HG03521 (cell line): ENCODE data around the gene GABRB3.

Source experiments
- ATAC-seq: cut with Tn5 transposase; IDR thresholded peaks from one replicate; pipeline ENCODE4 v1.9.1; 2021; ENCODE audit warnings: mild to moderate bottlenecking, moderate library complexity; ENCODE audit not compliant: unreplicated experiment

The GABRB3 gene

DNA sequence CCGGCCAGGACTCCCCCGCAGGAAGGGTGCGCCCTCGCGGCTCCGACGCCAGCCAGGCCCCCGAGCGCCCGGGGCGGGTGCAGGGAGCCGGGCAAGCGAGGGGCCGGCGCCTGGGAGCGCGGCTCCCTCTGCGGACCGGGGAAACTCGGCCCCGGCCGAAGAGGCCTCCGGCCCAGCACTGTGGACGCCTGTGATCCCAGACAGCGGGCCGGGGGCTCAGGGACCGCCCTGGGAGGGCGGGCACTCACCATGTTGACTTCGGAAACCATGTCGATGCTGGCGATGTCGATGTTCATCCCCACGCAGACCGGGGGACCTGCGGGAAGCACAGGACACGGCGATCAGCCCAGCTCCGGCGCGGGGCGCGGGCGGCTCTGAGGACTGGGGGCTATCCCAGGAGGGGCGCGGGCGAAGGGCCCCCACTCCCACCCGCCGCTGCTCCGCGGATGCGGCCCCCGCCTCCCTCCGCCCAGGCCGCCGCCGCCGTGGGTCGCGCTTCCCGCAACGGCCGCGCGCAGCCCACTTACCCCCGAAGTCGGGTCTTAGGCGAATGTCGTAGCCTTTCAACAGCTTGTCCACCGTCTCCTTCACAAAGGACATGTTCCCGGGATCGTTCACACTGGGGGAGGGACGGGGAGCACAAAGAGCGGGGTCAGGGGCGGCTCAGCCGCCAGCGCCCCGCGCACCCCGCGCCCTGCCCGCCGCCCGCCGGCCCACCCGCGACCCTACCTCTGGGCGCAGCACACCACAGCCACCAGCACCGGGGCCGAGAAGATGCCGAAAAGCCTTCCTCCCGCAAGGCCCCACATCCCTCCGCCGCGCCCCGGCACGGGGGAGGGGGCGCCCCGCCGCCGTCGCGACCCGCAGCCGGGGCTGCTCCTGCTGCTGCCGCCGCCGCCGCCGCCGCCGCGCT, at the start of gene GABRB3:
TSS of gene GABRB3 (minus strand) at position 913 of the 913 bp plus-strand sequence.
- ATAC-seq, result no peak

GRCh38 chr15:26807517-26808427, 34.9 kb upstream of the GABRB3 start:
- ATAC-seq, result no peak

- ATAC-seq, result no peak
Observed at GRCh38 chr15:26806574-26806973, 33.7 kb upstream of the GABRB3 start.

- no peak for ATAC-seq
Observed at GRCh38 chr15:26806151-26806550, 33.3 kb upstream of the GABRB3 start.

DNA sequence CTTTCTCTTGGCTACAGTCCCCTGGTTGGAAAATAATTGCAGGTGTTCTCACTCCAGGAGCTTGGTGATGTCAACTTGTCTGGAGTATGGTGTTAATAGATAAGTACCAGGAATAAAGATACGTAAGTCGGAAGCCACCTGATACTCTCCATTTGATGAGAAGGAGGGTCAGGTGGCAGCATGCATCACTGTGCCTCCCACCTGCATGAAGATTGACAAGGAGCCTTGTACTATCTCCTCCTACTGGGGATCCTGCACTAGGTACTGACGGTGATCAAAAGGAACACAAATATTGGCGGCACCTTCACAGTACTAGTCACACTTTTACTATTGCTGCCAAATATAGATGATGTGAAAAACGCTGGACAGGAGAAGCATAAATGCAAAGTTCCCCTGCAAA, 32.6 kb upstream of the GABRB3 start:
- no peak for ATAC-seq

DNA sequence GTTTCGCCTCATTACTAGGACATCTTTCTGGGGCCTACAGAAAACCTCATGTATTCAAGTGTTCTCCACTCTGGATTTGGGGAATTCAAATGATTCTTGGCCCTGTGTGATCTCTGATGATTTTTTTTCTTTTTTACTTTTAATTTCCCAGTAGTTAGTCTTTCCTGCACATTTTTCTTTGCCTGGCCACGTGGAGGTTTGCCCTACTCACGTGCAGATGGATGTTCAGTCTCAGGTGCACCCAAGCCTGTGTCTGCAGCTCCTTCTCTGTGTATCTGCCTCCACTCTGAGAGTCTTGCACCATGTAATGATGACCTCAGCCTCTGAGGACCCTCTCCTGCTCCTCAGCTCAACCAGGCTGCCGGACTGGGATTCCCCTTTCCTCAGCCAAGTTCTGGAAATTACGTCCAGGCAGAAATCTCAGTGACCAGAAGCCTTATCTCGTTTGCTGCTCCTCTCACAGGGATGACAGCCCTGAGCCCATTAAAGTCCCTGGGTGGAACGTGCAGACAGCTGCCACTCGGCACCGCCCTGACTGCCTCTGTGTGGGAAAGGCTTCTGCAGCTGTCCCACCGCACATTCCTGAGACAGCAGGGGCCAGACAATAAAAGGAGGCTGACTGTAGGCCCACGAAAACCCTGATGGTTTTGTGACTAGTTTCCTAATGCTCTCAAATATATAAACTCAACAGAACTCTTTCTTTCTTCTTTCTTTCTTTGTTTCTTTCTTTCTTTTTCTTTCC, 31.4 kb upstream of the GABRB3 start:
- no peak for ATAC-seq

- no peak for ATAC-seq
Observed at GRCh38 chr15:26790118-26790517, 17.3 kb upstream of the GABRB3 start.

DNA sequence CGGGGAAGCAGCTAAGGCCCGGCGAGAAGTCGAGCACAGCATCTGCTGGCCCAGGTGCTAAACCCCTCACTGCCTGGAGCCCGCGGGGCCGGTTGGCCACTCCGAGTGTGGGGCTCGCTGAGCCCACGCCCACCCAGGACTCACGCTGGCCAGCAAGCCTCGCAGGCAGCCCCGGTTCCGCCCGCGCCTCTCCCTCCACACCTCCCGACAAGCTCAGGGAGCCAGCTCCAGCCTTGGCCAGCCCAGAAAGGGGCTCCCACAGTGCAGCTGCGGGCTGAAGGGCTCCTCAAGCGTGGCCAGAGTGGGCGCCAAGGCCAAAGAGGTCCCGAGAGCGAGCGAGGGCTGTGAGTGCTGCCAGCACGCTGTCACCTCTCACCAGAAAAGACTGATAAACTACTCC, 8.9 kb upstream of the GABRB3 start:
- no peak for ATAC-seq

GRCh38 chr15:26773917-26774316, 1.1 kb upstream of the GABRB3 start:
- ATAC-seq, result no peak

DNA sequence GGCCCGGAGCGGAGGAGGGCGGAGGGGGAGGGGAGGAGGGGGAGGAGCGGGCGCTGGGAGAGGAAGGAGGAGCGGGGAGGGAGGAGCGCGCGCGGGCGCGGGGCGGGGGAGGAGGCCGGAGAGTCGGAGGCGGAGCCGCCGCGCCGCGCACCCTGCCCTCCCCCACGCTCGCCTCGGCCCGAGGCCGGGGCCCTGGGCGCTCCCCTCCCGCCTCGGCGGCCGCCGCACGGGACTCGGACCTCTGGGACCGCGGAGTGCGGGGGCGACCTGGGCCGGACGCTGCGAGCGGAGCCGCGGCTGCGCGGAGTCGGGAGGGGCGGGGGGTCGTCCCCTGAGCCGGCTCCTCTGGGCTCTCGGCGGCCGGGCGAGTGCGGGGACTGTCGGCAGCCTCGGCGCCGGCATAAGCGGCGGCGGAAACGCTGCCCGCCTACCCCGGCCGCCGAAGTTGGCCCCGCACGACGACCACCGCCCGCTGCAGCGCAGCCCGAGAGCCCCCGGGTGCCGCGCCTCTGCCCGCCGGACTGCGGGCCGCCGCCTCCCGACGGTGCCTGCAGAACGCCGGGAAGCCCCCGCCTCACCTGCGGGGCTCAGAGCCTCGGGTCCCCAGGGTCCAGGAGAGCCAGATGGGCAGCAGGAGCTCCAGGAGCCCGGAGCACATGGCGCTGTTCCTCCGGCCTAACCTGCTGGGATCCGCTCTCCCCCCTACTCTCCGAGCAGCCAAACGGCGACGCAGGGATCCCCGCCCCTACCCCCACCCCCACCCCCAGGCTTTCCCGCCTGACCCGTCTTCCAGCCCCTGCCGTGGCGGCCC, 406 bp upstream of the GABRB3 start:
- no peak for ATAC-seq

DNA sequence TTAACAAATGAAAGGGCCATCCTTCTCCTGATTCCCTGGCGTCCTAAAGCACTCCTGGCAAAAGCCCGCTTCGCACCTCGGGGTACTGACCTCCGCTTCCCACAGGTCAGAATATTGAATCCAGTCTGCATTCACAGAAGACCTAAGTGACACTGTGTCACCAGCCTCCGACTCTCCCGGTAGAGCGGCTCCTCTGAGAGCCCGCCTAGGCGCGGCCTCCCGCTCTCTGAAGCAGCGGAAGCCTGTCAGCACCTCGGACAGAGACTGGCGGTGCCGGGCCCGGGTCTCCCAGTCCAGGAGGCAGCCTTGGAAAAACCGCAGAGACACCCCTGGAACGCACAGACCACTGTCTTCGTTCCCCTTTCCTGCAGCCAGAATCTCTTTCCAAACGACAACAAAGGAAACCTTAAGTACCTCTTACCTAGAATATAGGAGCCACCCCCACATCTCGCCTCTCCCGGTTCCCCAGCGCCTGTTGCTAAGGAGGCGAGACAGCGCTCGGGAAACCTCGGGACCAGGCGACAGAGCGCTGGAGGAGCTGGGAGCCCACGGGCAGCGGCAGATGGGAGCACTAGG, 1.2 kb downstream of the GABRB3 start:
- no peak for ATAC-seq

GRCh38 chr15:26771168-26771567, 1.7 kb downstream of the GABRB3 start:
- no peak for ATAC-seq

DNA sequence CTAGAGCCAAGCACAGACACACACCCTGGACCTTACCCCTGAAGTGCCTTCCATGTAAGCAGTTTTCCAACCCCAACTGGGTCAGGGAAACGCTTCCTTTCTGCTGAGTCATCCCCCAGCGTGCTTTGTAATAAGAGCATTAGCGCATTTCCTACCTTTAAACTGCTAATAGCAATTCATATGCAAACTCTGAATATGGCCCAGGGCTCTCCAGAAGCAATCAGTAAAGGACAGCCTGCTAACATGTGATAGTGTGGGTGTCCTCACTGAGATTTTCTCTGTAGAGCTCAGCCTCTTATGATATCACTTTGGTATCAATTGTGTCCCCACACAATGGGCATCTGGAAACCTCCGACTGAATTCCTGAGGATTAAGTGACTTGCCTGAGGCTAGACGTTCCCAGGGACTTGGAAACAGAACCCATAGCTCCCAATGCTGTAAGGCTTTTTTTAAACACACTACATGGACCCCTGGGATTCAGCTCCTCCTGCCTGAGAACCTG, 5.6 kb downstream of the GABRB3 start:
- no peak for ATAC-seq

GRCh38 chr15:26766262-26766661, 6.6 kb downstream of the GABRB3 start:
- no peak for ATAC-seq

DNA sequence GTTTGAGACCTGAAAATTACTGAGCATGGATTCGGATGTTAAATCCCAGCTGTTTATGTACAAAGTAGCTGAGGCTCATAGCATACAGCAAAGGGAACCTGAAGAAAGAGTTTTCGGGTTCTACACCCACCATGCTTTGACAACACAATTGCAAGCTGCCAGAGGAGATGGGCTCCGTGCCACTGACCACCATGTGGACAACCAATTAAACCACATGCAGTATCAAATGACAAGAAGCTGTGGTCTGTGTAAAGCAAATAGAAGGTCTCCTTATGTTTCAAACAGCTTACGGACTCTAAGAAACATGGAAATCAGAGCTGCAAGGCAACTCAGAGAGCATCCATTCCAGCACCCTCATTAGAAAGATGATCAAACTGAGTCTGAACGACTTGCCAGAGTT, 12.9 kb downstream of the GABRB3 start:
- ATAC-seq, result no peak

DNA sequence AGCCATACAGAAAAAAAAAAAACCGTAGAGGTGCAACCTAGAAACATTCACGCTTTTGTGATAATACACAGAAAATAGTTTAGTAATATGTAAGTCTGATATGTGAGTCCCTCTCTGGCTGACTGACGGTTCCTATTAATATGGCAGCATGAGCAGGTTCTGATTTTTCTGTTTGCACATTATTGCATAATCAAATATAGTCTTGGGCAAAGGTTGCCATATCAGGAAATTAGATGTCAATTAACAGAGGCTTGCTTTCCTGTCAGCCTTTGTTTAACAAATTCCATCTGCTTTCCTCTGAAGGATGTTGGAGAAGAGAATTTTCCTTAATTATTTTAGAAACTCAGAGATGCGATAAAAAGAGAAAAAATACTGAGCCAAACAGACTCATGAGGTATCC, 14.8 kb downstream of the GABRB3 start:
- no peak for ATAC-seq

- no peak for ATAC-seq
Observed at GRCh38 chr15:26757141-26757540, 15.7 kb downstream of the GABRB3 start.

DNA sequence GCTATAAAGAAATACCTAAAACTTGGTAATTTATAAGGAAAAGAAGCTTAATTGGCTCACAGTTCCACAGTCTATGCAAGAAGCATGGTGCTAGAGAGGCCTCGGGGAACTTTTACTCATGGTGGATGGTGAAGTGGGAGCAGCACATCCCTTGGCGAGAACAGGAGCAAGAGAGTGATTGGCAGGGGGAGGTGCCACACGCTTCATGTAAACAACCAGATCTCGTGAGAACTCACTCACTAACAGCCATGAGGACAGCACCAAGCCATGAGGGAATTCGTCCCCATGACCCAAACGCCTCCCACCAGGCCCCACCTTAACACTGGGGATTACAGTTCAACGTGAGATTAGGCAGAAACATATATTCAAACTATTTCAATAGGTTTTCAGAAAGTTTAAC, 28.0 kb downstream of the GABRB3 start:
- no peak for ATAC-seq

GRCh38 chr15:26739791-26740190, 33.1 kb downstream of the GABRB3 start:
- ATAC-seq, result no peak

DNA sequence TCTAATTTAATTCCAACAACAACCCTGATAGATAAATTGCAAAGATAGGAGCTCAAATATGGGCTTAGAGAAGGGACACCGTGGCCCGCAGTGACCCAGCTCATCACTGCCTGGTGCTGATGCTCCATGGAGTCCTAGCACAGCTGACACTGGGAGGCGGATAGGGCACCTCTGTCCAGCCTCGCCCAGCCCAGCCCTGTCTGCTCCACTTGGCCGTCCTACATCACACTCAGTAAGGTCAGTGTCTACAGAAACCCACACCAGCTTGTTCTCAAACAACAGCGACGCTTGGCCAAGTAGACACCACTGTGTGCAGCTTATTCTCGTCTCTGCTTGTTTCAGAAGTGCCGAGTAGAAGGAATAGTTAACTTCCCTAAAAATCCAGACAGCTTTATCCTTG, 33.9 kb downstream of the GABRB3 start:
- no peak for ATAC-seq
